IMR-90 (cell line): ENCODE results near the gene SLC6A16. TPM values are rescaled to one million over a fixed set of nuclear protein-coding genes. Genes with fewer than 3 reads are reported as not detected.

Experiments used
- ATAC-seq: fragments of 200-7000 bp; cut with Tn5 transposase; 2 replicates; pipeline ENCODE4 v1.9.1; 2020; ENCODE audit warnings: low read depth, mild to moderate bottlenecking, moderate library complexity
- BruUV-seq: library from RNA; stranded (reverse); fragments of 400-500 nt; replicated peaks from 2 replicates; lab custom pipeline; 2021; lab: Mats Ljungman, UMichigan
- CTCF ChIA-PET: fragments of 300-600 bp; formaldehyde crosslinking; extraction: SDS; loops from one replicate; lab custom pipeline; 2021; ENCODE audit warnings: antibody characterized with exemption; lab: Yijun Ruan, JAX
- POLR2A ChIA-PET: fragments of 300-600 bp; sonication (Branson Sonifier 250); formaldehyde crosslinking; loops from one replicate; lab custom pipeline; 2022; ENCODE audit warnings: antibody characterized with exemption; ENCODE audit not compliant: unreplicated experiment; lab: Charles Lee
- DNase-seq: peaks from one replicate; pipeline ENCODE4 v3.0.0; 2013
- H2AFZ ChIP-seq: replicated peaks from 2 replicates; pipeline ENCODE3; 2013; ENCODE audit warnings: low read length, mild to moderate bottlenecking; ENCODE audit not compliant: poor library complexity
- H2AK5ac ChIP-seq: 2 replicates; pipeline ENCODE4 v1.6.1; 2013; ENCODE audit warnings: low read depth, low read length, inconsistent platforms
- H2AK9ac ChIP-seq: replicated peaks from 2 replicates; pipeline ENCODE3; 2013; ENCODE audit warnings: mild to moderate bottlenecking, low read depth, low read length, moderate library complexity; ENCODE audit not compliant: poor library complexity
- H2BK120ac ChIP-seq: 2 replicates; pipeline ENCODE4 v1.6.1; 2013; ENCODE audit warnings: low read depth, low read length, inconsistent platforms
- H2BK15ac ChIP-seq: 3 replicates; pipeline ENCODE4 v1.6.1; 2013; ENCODE audit warnings: low read depth, low read length, inconsistent platforms
- H2BK20ac ChIP-seq: 2 replicates; pipeline ENCODE4 v1.6.1; 2013; ENCODE audit warnings: low read depth, mild to moderate bottlenecking, inconsistent platforms, low read length, moderate library complexity
- H2BK5ac ChIP-seq: 2 replicates; pipeline ENCODE4 v1.6.1; 2013; ENCODE audit warnings: mild to moderate bottlenecking, low read depth, low read length, inconsistent platforms; ENCODE audit not compliant: poor library complexity, severe bottlenecking
- H3K14ac ChIP-seq: replicated peaks from 2 replicates; pipeline ENCODE4 v1.6.1; 2013; ENCODE audit warnings: low read depth, low read length, inconsistent platforms
- H3K18ac ChIP-seq: 2 replicates; pipeline ENCODE4 v1.6.1; 2013; ENCODE audit warnings: low read depth, low read length, control low read depth
- H3K23ac ChIP-seq: 2 replicates; pipeline ENCODE4 v1.6.1; 2013; ENCODE audit warnings: low read depth, low read length, inconsistent platforms
- H3K27ac ChIP-seq: 2 replicates; pipeline ENCODE4 v1.5.1; 2013; ENCODE audit warnings: mild to moderate bottlenecking, control low read depth, low read length; ENCODE audit not compliant: insufficient read depth
- H3K27me3 ChIP-seq: 2 replicates; pipeline ENCODE4 v1.6.1; 2013; ENCODE audit warnings: low read length; ENCODE audit not compliant: control insufficient read depth, insufficient read depth
- H3K36me3 ChIP-seq: 2 replicates; pipeline ENCODE4 v1.6.1; 2013; ENCODE audit warnings: low read length, mixed read lengths; ENCODE audit not compliant: control insufficient read depth, insufficient read depth
- H3K4ac ChIP-seq: 2 replicates; pipeline ENCODE4 v1.6.1; 2013; ENCODE audit warnings: low read depth, low read length, inconsistent platforms
- H3K4me1 ChIP-seq: 2 replicates; pipeline ENCODE4 v1.6.1; 2013; ENCODE audit warnings: low read length, mixed read lengths; ENCODE audit not compliant: control insufficient read depth, insufficient read depth
- H3K4me2 ChIP-seq: 2 replicates; pipeline ENCODE4 v1.6.1; 2013; ENCODE audit warnings: low read depth, mild to moderate bottlenecking, control low read depth, low read length, moderate library complexity
- H3K4me3 ChIP-seq: 2 replicates; pipeline ENCODE4 v1.5.1; 2013; ENCODE audit warnings: low read depth, mild to moderate bottlenecking, control low read depth, low read length, moderate library complexity; ENCODE audit not compliant: insufficient read depth
- H3K56ac ChIP-seq: 2 replicates; pipeline ENCODE4 v1.6.1; 2013; ENCODE audit warnings: low read length, inconsistent platforms; ENCODE audit not compliant: insufficient read depth; ENCODE audit errors: extremely low read depth
- H3K79me1 ChIP-seq, 2 experiments: 2 replicates each; pipeline ENCODE4 v1.6.1; 2013; ENCODE audit warnings: low read length in 2 of 2, inconsistent platforms in 1 of 2, low read depth in 1 of 2
- H3K9ac ChIP-seq: 2 replicates; pipeline ENCODE4 v1.6.1; 2013; ENCODE audit warnings: low read depth, low read length, control low read depth
- H3K9me1 ChIP-seq: 2 replicates; pipeline ENCODE4 v1.6.1; 2013; ENCODE audit warnings: low read length, inconsistent platforms; ENCODE audit not compliant: insufficient read depth
- H3K9me3 ChIP-seq: 2 replicates; pipeline ENCODE4 v1.6.1; 2013; ENCODE audit warnings: low read length; ENCODE audit not compliant: control insufficient read depth, insufficient read depth
- H4K20me1 ChIP-seq: 2 replicates; pipeline ENCODE4 v1.6.1; 2013; ENCODE audit warnings: low read length, inconsistent platforms; ENCODE audit not compliant: insufficient read depth
- H4K5ac ChIP-seq: 2 replicates; pipeline ENCODE4 v1.6.1; 2013; ENCODE audit warnings: mild to moderate bottlenecking, low read depth, low read length, control low read depth
- H4K8ac ChIP-seq, 2 experiments: 2 replicates each; pipeline ENCODE4 v1.6.1; 2013; ENCODE audit warnings: low read depth in 2 of 2, low read length in 2 of 2, control low read depth in 1 of 2, inconsistent platforms in 1 of 2
- H4K91ac ChIP-seq: 2 replicates; pipeline ENCODE4 v1.6.1; 2013; ENCODE audit warnings: low read depth, low read length, inconsistent platforms; ENCODE audit not compliant: insufficient read depth
- BHLHE40 ChIP-seq: fragments of 150-350 bp; IDR thresholded peaks from 2 replicates; pipeline ENCODE4 v1.6.1; 2016; ENCODE audit warnings: mild to moderate bottlenecking, low read depth, low read length
- FOS ChIP-seq: fragments of 150-350 bp; IDR thresholded peaks from 2 replicates; pipeline ENCODE4 v1.6.1; 2016; ENCODE audit warnings: low read depth, low read length
- MAFK ChIP-seq: IDR thresholded peaks from 2 replicates; pipeline ENCODE4 v1.6.1; 2012; ENCODE audit warnings: low read depth, low read length, improper control_type of control experiment
- MAZ ChIP-seq: IDR thresholded peaks from 2 replicates; pipeline ENCODE4 v1.6.1; 2012; ENCODE audit warnings: low read depth, mild to moderate bottlenecking, low read length, improper control_type of control experiment, moderate library complexity, borderline replicate concordance
- MXI1 ChIP-seq: IDR thresholded peaks from 2 replicates; pipeline ENCODE4 v1.6.1; 2012; ENCODE audit warnings: low read depth, mild to moderate bottlenecking, low read length, moderate library complexity, borderline replicate concordance
- NFE2L2 ChIP-seq: fragments of 150-350 bp; IDR thresholded peaks from 2 replicates; pipeline ENCODE4 v1.6.1; 2016; ENCODE audit warnings: low read depth, mild to moderate bottlenecking, low read length
- POLR2A ChIP-seq: IDR thresholded peaks from 2 replicates; pipeline ENCODE4 v1.6.1; 2012; ENCODE audit warnings: mild to moderate bottlenecking, low read depth, low read length
- RAD21 ChIP-seq: IDR thresholded peaks from 2 replicates; pipeline ENCODE4 v1.6.1; 2012; ENCODE audit warnings: low read length, improper control_type of control experiment
- RCOR1 ChIP-seq: IDR thresholded peaks from 2 replicates; pipeline ENCODE4 v1.6.1; 2012; ENCODE audit warnings: mild to moderate bottlenecking, low read length, improper control_type of control experiment; ENCODE audit not compliant: insufficient replicate concordance
- RFX5 ChIP-seq: IDR thresholded peaks from 2 replicates; pipeline ENCODE4 v1.8.0; 2012; ENCODE audit warnings: low read depth, mild to moderate bottlenecking, low read length, moderate library complexity
- SMC3 ChIP-seq: fragments of 150-350 bp; IDR thresholded peaks from 2 replicates; pipeline ENCODE4 v1.6.1; 2016; ENCODE audit warnings: low read depth, mild to moderate bottlenecking, antibody characterized with exemption, low read length, moderate library complexity
- USF2 ChIP-seq: fragments of 150-350 bp; IDR thresholded peaks from 2 replicates; pipeline ENCODE4 v1.6.1; 2017; ENCODE audit warnings: mild to moderate bottlenecking, antibody characterized with exemption, low read length, low read depth
- WGBS, 2 experiments: methylation state at CpG; one replicate each; pipeline versions ENCODE4 v1.1.5 to v1.1.7; 2013; ENCODE audit warnings: missing lambda C conversion rate in 2 of 2; ENCODE audit not compliant: insufficient read length in 1 of 2; ENCODE audit errors: extremely low coverage in 2 of 2; 5-methylcytosine and 5-hydroxymethylcytosine counted together
- dilution Hi-C: fragments of 300-500 bp; cut with HindIII; formaldehyde crosslinking; loops from one replicate; pipeline ENCODE4 v1.14.3; 2018; ENCODE audit warnings: low sequenced_read_pairs; ENCODE audit not compliant: unreplicated experiment
- in situ Hi-C: fragments of 300-500 bp; cut with MboI; formaldehyde crosslinking; loops from 3 replicates; pipeline ENCODE4 v1.14.3; 2019; ENCODE audit warnings: low sequenced_read_pairs, inconsistent platforms, mixed read lengths
- intact Hi-C: fragments of 100-400 bp; cut with micrococcal nuclease; formaldehyde crosslinking; loops from 2 replicates; pipeline ENCODE4 v1.10.0; 2022
- polyA plus RNA-seq, 3 experiments: library from polyadenylated mRNA; depleted of rRNA; stranded (reverse); fragments of >200 nt; gene quantifications; 2 replicates each; pipeline ENCODE4 v1.2.3, GENCODE V29; 2012; ENCODE audit warnings: low replicate concordance in 1 of 3
- total RNA-seq: library from RNA; depleted of rRNA; stranded (reverse); fragments of >200 nt; gene quantifications from 2 replicates; pipeline ENCODE4 v1.2.3, GENCODE V29; 2012
- TF ChIP-seq, protein P1 (sequence below): fragments of 150-350 bp; IDR thresholded peaks from 2 replicates; pipeline ENCODE4 v1.6.1; 2016; ENCODE audit warnings: low read depth, mild to moderate bottlenecking, low read length, moderate library complexity, borderline replicate concordance
- TF ChIP-seq, protein P2 (sequence below): conservative IDR thresholded peaks from 2 replicates; pipeline ENCODE4 v1.5.1; 2012; ENCODE audit warnings: mild to moderate bottlenecking, low read depth, low read length, improper control_type of control experiment

Gene SLC6A16
- total and polyA plus RNA-seq, 2 of the 4 experiments (the other 2 are of a cell fraction), result 0.18 to 0.89 TPM

- CTCF ChIA-PET, result interaction anchor here (0.5 kb wide), 1 partner anchor 375 kb away, joined by 7 read pairs; no protein-coding TSS in a partner anchor
- POLR2A ChIA-PET, result no interaction called here
- no peak overlapping the region for H3K18ac ChIP-seq
- H3K4me2 ChIP-seq, result no peak overlapping the region
- no peak overlapping the region for H3K4me3 ChIP-seq
- 0 out of 2 replicates have a peak, but pooled peaks cover 6% of the 10 kb centered on the region for H3K9me1 ChIP-seq
- no peaks in the 10 kb centered on the region for H3K4me1 ChIP-seq
- H3K27ac ChIP-seq, result no peak overlapping the region
- no peak overlapping the region for H2BK20ac ChIP-seq
- in situ Hi-C loops (no loop called here), dilution Hi-C loops (no loop called here), intact Hi-C loops (no loop called here)
- H4K8ac ChIP-seq, result no peak overlapping the region
- H3K9ac ChIP-seq, result no peak overlapping the region
- no peak for ATAC-seq
- peaks cover 80% of the 10 kb centered on the region for H3K36me3 ChIP-seq
- H2BK15ac ChIP-seq, result no peak overlapping the region
- H3K56ac ChIP-seq, result no peak overlapping the region
- no peak overlapping the region for H3K4ac ChIP-seq
- peaks cover 13% of the 10 kb centered on the region for H4K20me1 ChIP-seq
- no peak overlapping the region for H2AK9ac ChIP-seq
- no peak overlapping the region for H4K91ac ChIP-seq
- H3K14ac ChIP-seq, result no peak overlapping the region
- no peak overlapping the region for H2AK5ac ChIP-seq
- H2BK5ac ChIP-seq, result no peak overlapping the region
- 88% methylated on average over 7 of the region's 11 CpGs; no CpG with 5 or more reads in 1 of the 2 experiments for WGBS, 2 experiments
- no peaks in the 10 kb centered on the region for H3K27me3 ChIP-seq
- no peak overlapping the region for H2BK120ac ChIP-seq
- BruUV-seq, result no TSS peak
- no peak overlapping the region for H4K5ac ChIP-seq
- H2AFZ ChIP-seq, result no peak overlapping the region
- no peak for DNase-seq
- H3K79me1 ChIP-seq, result peaks cover 0 to 20% of the 10 kb centered on the region in 2 experiments; a peak in 3 of 4 replicates
- H3K23ac ChIP-seq, result no peak overlapping the region
- no peaks in the 10 kb centered on the region for H3K9me3 ChIP-seq
- TF ChIP-seq MAZ (no peak), NFE2L2 (no peak), RCOR1 (no peak), MXI1 (no peak), RAD21 (no peak), RFX5 (no peak), MAFK (no peak), BHLHE40 (no peak), FOS (no peak), POLR2A (no peak), SMC3 (no peak), USF2 (no peak)
- TF ChIP-seq, protein P1, sequence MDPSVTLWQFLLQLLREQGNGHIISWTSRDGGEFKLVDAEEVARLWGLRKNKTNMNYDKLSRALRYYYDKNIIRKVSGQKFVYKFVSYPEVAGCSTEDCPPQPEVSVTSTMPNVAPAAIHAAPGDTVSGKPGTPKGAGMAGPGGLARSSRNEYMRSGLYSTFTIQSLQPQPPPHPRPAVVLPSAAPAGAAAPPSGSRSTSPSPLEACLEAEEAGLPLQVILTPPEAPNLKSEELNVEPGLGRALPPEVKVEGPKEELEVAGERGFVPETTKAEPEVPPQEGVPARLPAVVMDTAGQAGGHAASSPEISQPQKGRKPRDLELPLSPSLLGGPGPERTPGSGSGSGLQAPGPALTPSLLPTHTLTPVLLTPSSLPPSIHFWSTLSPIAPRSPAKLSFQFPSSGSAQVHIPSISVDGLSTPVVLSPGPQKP, result no peak
- TF ChIP-seq, protein P2, sequence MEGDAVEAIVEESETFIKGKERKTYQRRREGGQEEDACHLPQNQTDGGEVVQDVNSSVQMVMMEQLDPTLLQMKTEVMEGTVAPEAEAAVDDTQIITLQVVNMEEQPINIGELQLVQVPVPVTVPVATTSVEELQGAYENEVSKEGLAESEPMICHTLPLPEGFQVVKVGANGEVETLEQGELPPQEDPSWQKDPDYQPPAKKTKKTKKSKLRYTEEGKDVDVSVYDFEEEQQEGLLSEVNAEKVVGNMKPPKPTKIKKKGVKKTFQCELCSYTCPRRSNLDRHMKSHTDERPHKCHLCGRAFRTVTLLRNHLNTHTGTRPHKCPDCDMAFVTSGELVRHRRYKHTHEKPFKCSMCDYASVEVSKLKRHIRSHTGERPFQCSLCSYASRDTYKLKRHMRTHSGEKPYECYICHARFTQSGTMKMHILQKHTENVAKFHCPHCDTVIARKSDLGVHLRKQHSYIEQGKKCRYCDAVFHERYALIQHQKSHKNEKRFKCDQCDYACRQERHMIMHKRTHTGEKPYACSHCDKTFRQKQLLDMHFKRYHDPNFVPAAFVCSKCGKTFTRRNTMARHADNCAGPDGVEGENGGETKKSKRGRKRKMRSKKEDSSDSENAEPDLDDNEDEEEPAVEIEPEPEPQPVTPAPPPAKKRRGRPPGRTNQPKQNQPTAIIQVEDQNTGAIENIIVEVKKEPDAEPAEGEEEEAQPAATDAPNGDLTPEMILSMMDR, result no peak
Measured at GRCh38 chr19:49344505-49345423, 19.8 kb upstream of the SLC6A16 start.
